GM18505 (cell line): ENCODE results near the gene DOCK4.

Source experiments
- ATAC-seq: cut with Tn5 transposase; IDR thresholded peaks from one replicate; pipeline ENCODE4 v1.9.1; 2021; ENCODE audit not compliant: unreplicated experiment
- POLR2A ChIP-seq: IDR thresholded peaks from 4 replicates; pipeline ENCODE4 v1.6.1; 2011; ENCODE audit warnings: borderline replicate concordance; ENCODE audit not compliant: insufficient read depth, insufficient read length; ENCODE audit errors: extremely low read depth

DOCK4 gene

DNA sequence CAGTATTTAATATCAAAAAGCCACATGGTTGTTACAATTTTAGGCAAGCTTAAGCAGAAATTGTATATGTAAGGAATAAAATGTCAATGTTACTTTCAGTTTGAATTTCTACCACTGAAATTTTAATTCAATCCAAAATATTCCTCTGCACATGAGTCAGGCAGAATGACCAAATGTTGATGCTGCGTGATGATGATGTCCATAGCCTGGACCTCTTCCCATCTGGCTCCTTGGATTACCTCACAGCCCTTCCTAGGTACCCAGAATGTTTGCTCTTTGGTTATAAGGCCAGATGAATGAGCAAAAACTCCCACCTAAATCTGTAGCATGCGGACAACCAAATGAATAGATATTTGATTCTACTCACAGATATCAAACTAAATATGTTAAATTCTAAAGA is 385.6 kb downstream of the DOCK4 start:
- no peak for ATAC-seq
- TF ChIP-seq POLR2A = no peak

DNA sequence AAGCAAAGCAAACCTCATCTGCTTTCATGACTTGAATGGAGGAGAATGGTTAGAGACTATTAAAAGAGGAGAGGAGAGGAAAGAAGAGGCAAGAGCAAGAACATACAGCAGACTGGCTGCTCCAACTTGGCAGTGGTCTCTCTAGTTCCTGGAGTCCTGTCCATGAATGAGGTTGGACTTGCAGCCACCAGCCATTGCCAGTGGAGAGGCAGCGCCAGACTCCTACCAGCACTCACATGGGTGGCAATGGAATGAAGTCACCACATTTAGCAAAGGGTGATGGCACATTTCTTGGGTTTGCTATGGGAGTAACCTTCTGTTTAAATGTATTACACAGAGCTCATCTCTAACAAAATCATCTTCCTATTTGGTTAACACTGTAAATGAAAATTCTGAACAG is 386.1 kb downstream of the DOCK4 start:
- no peak for ATAC-seq
- TF ChIP-seq POLR2A = no peak

DNA sequence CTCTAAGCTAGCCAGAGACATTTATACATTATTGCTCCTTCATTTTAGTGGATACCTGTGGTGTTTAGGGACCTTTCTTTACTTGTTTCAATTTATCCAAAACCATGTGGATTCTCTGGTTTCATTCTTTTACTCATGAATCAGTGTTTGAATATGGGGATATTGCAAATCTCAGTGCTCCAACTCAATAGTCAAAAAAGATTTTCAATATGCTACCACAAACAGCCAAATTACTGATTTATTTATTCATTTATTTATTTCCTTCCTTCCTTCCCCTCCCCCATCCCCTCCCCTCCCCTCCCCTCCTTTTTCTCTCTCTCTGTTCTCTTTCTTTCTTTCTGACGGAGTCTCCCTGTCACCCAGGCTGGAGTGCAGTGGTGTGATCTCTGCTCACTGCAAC is 390.8 kb downstream of the DOCK4 start:
- no peak for TF ChIP-seq POLR2A
- ATAC-seq = no peak

DNA sequence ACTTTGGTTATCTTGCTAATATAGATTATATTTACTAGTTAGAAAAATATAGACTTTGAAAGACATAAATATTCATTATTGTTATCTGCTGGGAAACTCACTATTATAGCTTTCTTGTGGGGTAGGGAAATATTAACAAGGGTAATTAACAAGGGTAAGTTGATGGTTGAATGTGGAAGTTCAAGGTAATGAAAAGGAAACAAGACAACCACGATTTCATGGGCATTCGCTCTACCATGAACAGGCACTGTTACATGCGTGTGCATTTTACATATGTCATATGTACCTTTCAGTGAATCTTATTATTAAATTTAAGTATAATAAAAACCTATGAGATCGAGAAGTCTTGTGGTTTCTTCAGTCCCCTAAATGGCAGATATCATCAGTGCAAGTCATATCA is 392.9 kb downstream of the DOCK4 start:
- ATAC-seq = no peak
- TF ChIP-seq POLR2A = no peak

DNA sequence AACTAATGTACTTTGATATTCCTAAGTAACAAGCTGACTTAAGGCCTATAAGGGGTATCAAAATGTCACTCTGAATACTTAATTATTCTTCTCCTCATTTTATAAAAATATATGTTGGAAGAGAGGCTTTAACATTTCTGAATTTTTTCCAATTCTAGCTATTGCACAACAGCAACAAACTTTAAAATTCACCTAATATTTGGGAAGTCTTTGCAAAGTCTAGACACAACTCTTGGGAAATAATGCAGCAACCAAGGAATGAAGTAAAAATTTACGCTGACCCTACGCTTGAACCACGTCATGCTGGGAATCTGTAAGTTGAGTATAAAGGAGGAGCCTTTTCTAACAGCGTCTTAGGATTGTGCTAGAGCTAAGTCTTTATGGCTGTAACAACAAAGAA is 400.0 kb downstream of the DOCK4 start:
- no peak for ATAC-seq

DNA sequence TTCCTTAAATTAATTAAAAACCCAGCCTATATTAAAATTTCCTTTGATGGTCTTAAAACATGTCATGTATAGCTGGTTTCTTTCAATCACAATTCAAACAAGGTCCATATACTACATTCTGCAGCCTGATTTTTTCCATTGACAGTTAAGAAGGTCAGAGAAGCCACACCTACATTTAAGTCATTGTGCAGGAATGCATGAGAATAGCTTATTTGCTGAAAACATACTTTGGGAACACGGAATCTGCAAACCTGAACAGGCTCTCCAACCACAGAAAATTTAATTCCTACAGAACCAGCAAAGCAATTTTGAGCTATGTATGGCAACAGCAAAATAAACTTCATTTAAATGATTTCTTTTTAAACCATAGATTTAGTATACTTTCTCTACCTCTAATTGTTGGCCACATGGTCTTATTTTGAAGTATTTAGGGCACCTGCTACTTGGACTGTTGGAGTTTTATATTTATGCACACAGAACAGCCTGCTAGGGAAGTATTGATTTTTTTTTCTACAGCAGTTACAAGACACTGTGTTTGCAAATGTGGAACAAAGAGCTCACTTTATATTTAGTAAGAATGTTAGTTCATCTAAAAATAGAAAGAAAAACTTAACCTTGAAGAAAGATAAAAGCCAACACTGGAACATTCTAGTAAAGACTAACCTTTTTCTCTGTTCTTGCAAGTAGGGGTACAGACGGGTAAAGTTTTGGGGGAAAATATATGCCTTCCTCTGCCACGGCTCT is 403.0 kb downstream of the DOCK4 start:
- no peak for ATAC-seq
- no peak for TF ChIP-seq POLR2A

More for the DNA sequence above, 400.0 kb downstream of the DOCK4 start:
- no peak for TF ChIP-seq POLR2A

DNA sequence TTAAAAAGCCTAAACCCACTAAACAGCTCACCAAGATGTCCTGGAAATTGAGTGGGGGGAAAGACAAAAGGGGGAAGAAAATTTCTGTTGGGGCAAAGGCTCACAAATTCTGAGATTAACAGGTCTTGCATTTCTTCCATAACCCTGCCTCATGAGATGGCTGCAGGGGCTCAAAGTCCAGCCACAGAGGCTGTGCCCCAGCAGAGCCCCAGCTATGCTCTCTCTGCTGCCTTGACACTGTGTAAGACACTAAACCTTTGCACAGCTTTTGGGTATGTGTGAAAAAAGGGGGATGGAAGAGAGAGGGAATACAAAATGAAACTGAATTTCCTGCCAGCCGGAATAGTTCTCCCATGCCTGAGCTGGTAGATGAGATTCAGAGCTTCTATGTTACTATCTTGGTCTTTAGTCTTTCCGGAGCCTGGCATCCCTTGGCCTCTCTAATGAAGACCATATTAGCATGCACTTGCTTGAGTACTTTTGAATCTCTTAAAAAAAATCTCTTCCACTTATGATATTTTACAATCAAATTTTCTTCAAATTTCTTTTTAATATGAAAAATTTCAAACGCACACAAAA is 403.9 kb downstream of the DOCK4 start:
- ATAC-seq = no peak
- TF ChIP-seq POLR2A = no peak

DNA sequence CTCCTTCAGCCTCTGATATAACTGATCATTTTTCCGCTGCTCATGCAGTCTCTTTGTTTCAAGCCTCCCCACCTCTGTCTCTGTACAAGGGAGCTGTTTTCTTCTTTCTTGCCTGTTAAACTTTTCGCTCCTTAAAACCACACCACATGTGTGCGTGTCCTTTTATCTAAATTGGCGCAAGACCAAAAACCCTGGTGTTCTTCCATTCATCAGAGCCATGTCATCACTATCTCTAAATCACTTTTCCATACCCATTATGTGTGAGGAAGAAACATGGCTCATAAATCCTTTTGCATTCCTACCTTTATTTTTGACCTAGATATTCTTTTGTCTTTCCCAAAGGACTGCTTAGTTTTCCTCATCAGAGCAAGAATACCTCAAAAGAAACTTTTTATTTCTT is 404.9 kb downstream of the DOCK4 start:
- no peak for TF ChIP-seq POLR2A
- ATAC-seq = no peak

DNA sequence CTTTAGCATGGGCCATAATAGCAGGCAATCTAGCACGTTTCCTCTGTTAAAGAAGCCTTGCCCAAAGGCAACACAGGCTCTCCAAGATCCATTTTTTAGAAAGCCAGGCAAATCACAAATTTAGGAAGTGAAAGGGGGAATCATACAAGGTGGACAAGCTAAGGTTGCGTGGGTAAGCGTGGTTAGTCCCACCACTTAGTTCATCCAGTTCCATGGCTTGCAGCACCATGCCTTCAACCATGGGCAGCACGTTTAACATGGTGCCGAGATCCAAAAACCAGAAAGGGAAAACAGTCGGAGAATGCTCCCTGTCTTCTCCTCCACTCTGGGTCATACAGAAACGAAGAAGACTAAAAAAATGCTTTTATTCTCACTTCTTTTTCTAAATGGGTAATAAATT is 409.5 kb downstream of the DOCK4 start:
- ATAC-seq = no peak
- TF ChIP-seq POLR2A = no peak

DNA sequence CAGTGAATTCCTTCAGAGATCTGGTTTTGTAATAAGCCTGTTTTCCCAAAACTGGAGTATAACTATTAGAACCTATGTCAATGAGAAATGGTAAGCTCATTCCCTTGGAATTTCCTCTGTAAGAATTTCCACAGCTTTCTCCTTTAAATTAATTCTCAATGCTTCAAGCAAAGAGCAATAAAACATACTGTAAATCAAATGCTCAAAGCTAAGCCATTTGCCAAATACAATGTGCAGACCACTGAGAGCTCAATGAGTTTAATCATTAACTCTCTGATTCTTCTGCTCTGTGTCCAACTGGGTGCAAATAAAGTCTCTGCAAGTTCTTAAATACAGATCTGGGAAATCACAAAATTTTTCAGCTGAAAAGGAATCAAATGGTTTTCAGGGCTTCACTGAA is 416.3 kb downstream of the DOCK4 start:
- no peak for TF ChIP-seq POLR2A
- ATAC-seq = no peak

DNA sequence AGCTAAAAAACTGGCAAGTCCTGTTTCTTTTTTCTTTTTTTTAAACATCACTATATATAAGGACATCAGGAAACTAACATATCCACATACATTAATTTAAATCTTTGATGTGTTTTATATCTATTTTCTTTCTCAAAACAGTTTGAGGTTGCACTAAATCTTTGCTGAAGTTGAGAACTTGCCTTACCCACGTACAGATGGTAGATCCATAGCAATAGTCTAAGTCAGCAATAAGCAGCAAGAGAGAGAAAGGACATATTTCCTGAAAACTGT is 417.2 kb downstream of the DOCK4 start:
- no peak for ATAC-seq

DNA sequence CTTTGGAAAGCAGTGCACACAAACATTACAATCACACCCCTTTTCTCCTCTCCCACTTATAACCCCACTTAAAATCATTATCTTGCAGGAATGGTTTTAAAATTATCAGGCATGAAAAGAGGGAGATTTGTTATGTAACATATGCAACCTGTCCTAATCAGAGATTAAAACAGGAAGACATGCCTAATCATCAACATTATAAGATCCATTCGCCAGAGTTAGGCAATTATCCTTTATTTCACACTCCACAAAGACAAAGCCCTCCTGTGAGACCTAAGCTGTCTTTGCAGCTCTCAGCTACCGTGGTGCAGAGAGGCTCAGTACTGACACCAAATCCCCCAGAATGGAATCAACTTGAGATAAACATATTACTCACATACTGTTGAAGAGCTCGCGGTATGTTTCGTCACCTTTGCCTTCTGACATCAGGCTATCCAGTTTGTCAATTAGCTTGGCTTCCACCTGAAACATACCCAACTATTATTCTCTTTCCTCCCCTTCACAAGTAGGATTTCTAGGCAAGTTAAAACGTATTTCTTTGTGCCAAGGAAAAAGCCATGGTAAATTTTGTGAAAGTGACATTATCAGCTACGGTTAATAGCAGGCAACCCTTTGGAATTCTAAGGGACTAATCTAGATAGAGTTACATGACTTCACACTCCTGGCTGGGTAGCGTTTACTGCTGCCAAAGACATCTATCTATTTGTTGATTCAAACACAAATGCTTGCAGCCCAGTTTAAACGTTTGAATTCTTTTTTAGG is 417.7 kb downstream of the DOCK4 start:
- no peak for TF ChIP-seq POLR2A
- ATAC-seq = no peak

More for the DNA sequence above, 417.2 kb downstream of the DOCK4 start:
- TF ChIP-seq POLR2A = no peak

DNA sequence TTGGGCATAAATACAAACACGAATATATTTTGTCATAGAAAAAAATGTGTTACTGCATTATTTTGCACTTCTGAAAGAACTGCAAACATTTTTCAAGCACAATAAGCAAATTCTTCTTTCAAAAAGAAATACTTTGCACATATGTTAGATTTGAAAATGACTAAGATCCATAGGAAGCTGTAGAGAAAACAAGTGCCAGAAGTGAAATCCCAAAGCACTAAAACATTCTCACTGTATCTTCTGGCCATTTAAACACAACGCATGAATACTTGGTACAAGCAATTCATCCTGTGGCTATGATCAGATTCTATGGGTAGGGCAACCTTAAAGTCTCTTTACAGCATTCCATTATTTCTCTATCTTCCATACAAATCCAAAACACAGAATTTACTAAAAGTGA is 418.5 kb downstream of the DOCK4 start:
- no peak for ATAC-seq

DNA sequence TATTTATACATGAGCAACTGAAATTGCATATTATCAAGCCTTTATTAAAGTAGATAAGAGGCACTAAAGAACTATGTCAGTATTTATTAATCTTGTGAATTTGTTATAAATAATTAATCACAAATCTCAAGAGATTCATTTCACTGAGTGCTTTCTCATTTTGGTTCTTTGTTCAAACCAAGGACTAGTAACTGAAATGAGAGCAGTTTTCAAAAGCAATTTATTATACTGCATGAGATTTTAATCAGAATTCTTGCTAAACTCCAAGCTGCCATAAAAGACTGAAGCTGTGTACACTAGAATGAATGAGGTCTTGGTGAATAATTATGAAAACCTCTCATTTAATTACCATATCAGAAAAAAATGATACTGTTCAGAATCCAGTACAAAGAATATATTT is 419.1 kb downstream of the DOCK4 start:
- no peak for ATAC-seq
- no peak for TF ChIP-seq POLR2A

More for the DNA sequence above, 418.5 kb downstream of the DOCK4 start:
- no peak for TF ChIP-seq POLR2A
